H1 (cell line): ENCODE results near the gene TMEM63C. TPM values are rescaled to one million over a fixed set of nuclear protein-coding genes. Genes with fewer than 3 reads are reported as not detected.

Source experiments
- CTCF ChIA-PET: fragments of 300-600 bp; sonication (Branson Sonifier 250); formaldehyde crosslinking; loops from one replicate; lab custom pipeline; 2021; ENCODE audit not compliant: partially characterized antibody; lab: Charles Lee
- POLR2A ChIA-PET: fragments of 300-600 bp; sonication (Branson Sonifier 250); formaldehyde crosslinking; loops from one replicate; lab custom pipeline; 2021; ENCODE audit warnings: inconsistent platforms; ENCODE audit not compliant: partially characterized antibody; lab: Charles Lee
- DNase-seq, 2 experiments: peaks; one replicate each; pipeline versions ENCODE4 v3.0.0 to v3.0.0-alpha.2; 2010 to 2022; ENCODE audit warnings: low spot score in 2 of 2, low read depth in 1 of 2, mixed read lengths in 1 of 2
- FAIRE-seq: peaks from 2 replicates; lab custom pipeline; 2011; peaks lifted over from hg19 to GRCh38; lab: Jason Lieb, UNC
- H2AFZ ChIP-seq: 2 replicates; pipeline ENCODE4 v1.8.1; 2012; ENCODE audit warnings: low read length, inconsistent platforms
- H2AK5ac ChIP-seq: 2 replicates; pipeline ENCODE4 v1.6.1; 2013; ENCODE audit warnings: low read depth, low read length
- H2BK120ac ChIP-seq: replicated peaks from 2 replicates; pipeline ENCODE3; 2013; ENCODE audit warnings: low read depth, low read length, inconsistent platforms
- H2BK12ac ChIP-seq: 2 replicates; pipeline ENCODE4 v1.6.1; 2013; ENCODE audit warnings: low read depth, low read length
- H2BK15ac ChIP-seq: 2 replicates; pipeline ENCODE4 v1.6.1; 2013; ENCODE audit warnings: low read length
- H2BK20ac ChIP-seq: 2 replicates; pipeline ENCODE4 v1.6.1; 2013; ENCODE audit warnings: low read length
- H2BK5ac ChIP-seq: 2 replicates; pipeline ENCODE4 v1.6.1; 2013; ENCODE audit warnings: low read depth, low read length
- H3K14ac ChIP-seq: 2 replicates; pipeline ENCODE4 v1.6.1; 2013; ENCODE audit warnings: inconsistent platforms; ENCODE audit not compliant: insufficient read length
- H3K18ac ChIP-seq: 2 replicates; pipeline ENCODE4 v1.6.1; 2013; ENCODE audit warnings: low read length; ENCODE audit errors: extremely low read depth
- H3K23ac ChIP-seq: 2 replicates; pipeline ENCODE4 v1.6.1; 2013; ENCODE audit warnings: inconsistent platforms; ENCODE audit not compliant: insufficient read length
- H3K23me2 ChIP-seq: 2 replicates; pipeline ENCODE4 v1.6.1; 2013; ENCODE audit warnings: low read depth, low read length
- H3K27ac ChIP-seq: 2 replicates; pipeline ENCODE4 v1.6.1; 2011; ENCODE audit warnings: low read depth, low read length, inconsistent platforms
- H3K27me3 ChIP-seq, 4 experiments: replicated peaks in 1 of 4; 1 replicate in 1 of 4; 2 replicates in 3 of 4; pipeline versions ENCODE4 v1.6.1 to v1.8.1; 2011 to 2013; ENCODE audit warnings: low read length in 3 of 4, mild to moderate bottlenecking in 3 of 4, inconsistent platforms in 2 of 4, mixed read lengths in 2 of 4, moderate library complexity in 1 of 4; ENCODE audit not compliant: control insufficient read depth in 3 of 4, insufficient read depth in 3 of 4; ENCODE audit errors: extremely low read depth in 1 of 4
- H3K36me3 ChIP-seq, 4 experiments: 2 replicates each; pipeline versions ENCODE4 v1.6.1 to v1.8.1; 2011 to 2013; ENCODE audit warnings: mild to moderate bottlenecking in 4 of 4, low read length in 3 of 4, moderate library complexity in 2 of 4, control low read depth in 1 of 4, inconsistent platforms in 1 of 4; ENCODE audit not compliant: insufficient read depth in 4 of 4, control insufficient read depth in 2 of 4
- H3K4ac ChIP-seq: replicated peaks from 2 replicates; pipeline ENCODE3; 2013; ENCODE audit warnings: low read length, low read depth, mixed read lengths, inconsistent platforms; ENCODE audit not compliant: insufficient read length
- H3K4me1 ChIP-seq, 4 experiments: replicated peaks in 1 of 4; 1 replicate in 1 of 4; 2 replicates in 3 of 4; pipeline versions ENCODE4 v1.6.1 to v1.8.1; 2011 to 2013; ENCODE audit warnings: low read length in 3 of 4, inconsistent platforms in 2 of 4, mixed read lengths in 1 of 4; ENCODE audit not compliant: insufficient read depth in 4 of 4, control insufficient read depth in 3 of 4
- H3K4me2 ChIP-seq, 2 experiments: 2 replicates each; pipeline versions ENCODE4 v1.6.1 to v1.8.1; 2011 to 2013; ENCODE audit warnings: low read depth in 2 of 2, low read length in 2 of 2, control low read depth in 1 of 2, inconsistent platforms in 1 of 2, mild to moderate bottlenecking in 1 of 2; ENCODE audit not compliant: insufficient read depth in 1 of 2
- H3K4me3 ChIP-seq, 4 experiments: fragments of 200-600, 300-600 bp in 1 of 4; sonication (generic), shearing (Covaris generic), sonication (Bioruptor Twin) in 1 of 4; 2 replicates each; pipeline versions ENCODE4 v1.5.1 to v1.8.1; 2011 to 2016; ENCODE audit warnings: low read length in 4 of 4, low read depth in 3 of 4, control low read depth in 2 of 4, inconsistent platforms in 2 of 4, mild to moderate bottlenecking in 2 of 4, mixed read lengths in 1 of 4, moderate library complexity in 1 of 4; ENCODE audit not compliant: insufficient read depth in 2 of 4; ENCODE audit errors: extremely low read depth in 1 of 4
- H3K56ac ChIP-seq: replicated peaks from 2 replicates; pipeline ENCODE3; 2013; ENCODE audit warnings: low read depth, mild to moderate bottlenecking, mixed read lengths, low read length, inconsistent platforms; ENCODE audit not compliant: insufficient read length
- H3K79me1 ChIP-seq: 2 replicates; pipeline ENCODE4 v1.6.1; 2013; ENCODE audit warnings: low read depth, low read length, control low read depth
- H3K79me2 ChIP-seq, 2 experiments: 2 replicates each; pipeline versions ENCODE4 v1.6.1 to v1.8.1; 2012 to 2013; ENCODE audit warnings: low read length in 2 of 2, mild to moderate bottlenecking in 2 of 2, inconsistent platforms in 1 of 2; ENCODE audit not compliant: insufficient read depth in 2 of 2, control insufficient read depth in 1 of 2
- H3K9ac ChIP-seq, 4 experiments: replicated peaks in 1 of 4; 1 replicate in 1 of 4; 2 replicates in 3 of 4; pipeline versions ENCODE4 v1.6.1 to v1.8.1; 2011 to 2013; ENCODE audit warnings: low read depth in 3 of 4, low read length in 3 of 4, control low read depth in 2 of 4, mild to moderate bottlenecking in 2 of 4, moderate library complexity in 2 of 4, inconsistent platforms in 1 of 4; ENCODE audit errors: extremely low read depth in 1 of 4
- H3K9me3 ChIP-seq, 2 experiments: 2 replicates each; pipeline versions ENCODE4 v1.6.1 to v1.8.1; 2012 to 2013; ENCODE audit warnings: mild to moderate bottlenecking in 2 of 2, moderate library complexity in 2 of 2, control low read depth in 1 of 2, inconsistent platforms in 1 of 2, low read depth in 1 of 2, low read length in 1 of 2, mixed read lengths in 1 of 2; ENCODE audit not compliant: insufficient read depth in 2 of 2
- H4K20me1 ChIP-seq, 2 experiments: replicated peaks in 1 of 2; 2 replicates each; pipeline versions ENCODE3 to v1.8.1; 2011 to 2013; ENCODE audit warnings: inconsistent platforms in 2 of 2, low read length in 2 of 2, mild to moderate bottlenecking in 1 of 2; ENCODE audit not compliant: insufficient read depth in 2 of 2, control insufficient read depth in 1 of 2
- H4K5ac ChIP-seq: 2 replicates; pipeline ENCODE4 v1.6.1; 2013; ENCODE audit warnings: low read length, low read depth, mixed read lengths, inconsistent platforms; ENCODE audit not compliant: insufficient read length
- H4K8ac ChIP-seq: 2 replicates; pipeline ENCODE4 v1.8.0; 2013; ENCODE audit warnings: mild to moderate bottlenecking, moderate library complexity, low read length, inconsistent platforms; ENCODE audit not compliant: insufficient read depth; ENCODE audit errors: extremely low read depth
- H4K91ac ChIP-seq: replicated peaks from 2 replicates; pipeline ENCODE3; 2013; ENCODE audit warnings: low read length, mixed read lengths, inconsistent platforms; ENCODE audit not compliant: insufficient read length
- BACH1 ChIP-seq: IDR thresholded peaks from 2 replicates; pipeline ENCODE4 v1.6.1; 2012; ENCODE audit warnings: low read length, improper control_type of control experiment
- BCL11A ChIP-seq, 2 experiments: IDR thresholded peaks; one replicate each; pipeline ENCODE4 v1.6.1; 2011; ENCODE audit warnings: low read depth in 2 of 2, low read length in 2 of 2, mild to moderate bottlenecking in 2 of 2
- HDAC6 ChIP-seq: IDR thresholded peaks from one replicate; pipeline ENCODE4 v1.7.1; 2012; ENCODE audit warnings: low read depth, mild to moderate bottlenecking, inconsistent platforms, low read length, moderate library complexity
- RAD21 ChIP-seq, 2 experiments: IDR thresholded peaks in 1 of 2; conservative IDR thresholded peaks in 1 of 2; 2 replicates each; pipeline ENCODE4 v1.6.1; 2011; ENCODE audit warnings: low read depth in 2 of 2, low read length in 2 of 2, improper control_type of control experiment in 1 of 2, inconsistent platforms in 1 of 2, mild to moderate bottlenecking in 1 of 2, moderate library complexity in 1 of 2
- RBBP5 ChIP-seq: IDR thresholded peaks from 2 replicates; pipeline ENCODE4 v1.7.1; 2012; ENCODE audit warnings: low read depth, mild to moderate bottlenecking, inconsistent platforms, low read length, moderate library complexity, borderline replicate concordance
- SAP30 ChIP-seq: fragments of 300-600 bp; sonication (generic); IDR thresholded peaks from 2 replicates; pipeline ENCODE4 v1.7.1; 2012; ENCODE audit warnings: low read length, moderate library complexity, mild to moderate bottlenecking, inconsistent platforms; ENCODE audit not compliant: insufficient read depth, insufficient replicate concordance
- TCF12 ChIP-seq: IDR thresholded peaks from 2 replicates; pipeline ENCODE4 v1.6.1; 2011; ENCODE audit warnings: low read depth, mild to moderate bottlenecking, low read length
- WGBS, 2 experiments: shearing (Covaris generic) in 1 of 2; methylation state at CpG; one replicate each; pipeline versions ENCODE4 v1.1.6 to v1.1.7; 2013 to 2015; ENCODE audit warnings: low lambda C conversion rate in 2 of 2, mixed read lengths in 2 of 2, inconsistent platforms in 1 of 2, low coverage in 1 of 2, missing lambda C conversion rate in 1 of 2; ENCODE audit not compliant: insufficient replicate concordance in 2 of 2, insufficient coverage in 1 of 2, insufficient read length in 1 of 2; ENCODE audit errors: extremely low coverage in 1 of 2, missing lambda C conversion rate in 1 of 2; 5-methylcytosine and 5-hydroxymethylcytosine counted together
- polyA plus RNA-seq, 7 experiments: library from polyadenylated mRNA; depleted of rRNA in 3 of 7; stranded (reverse) in 5 of 7; unstranded in 2 of 7; fragments of >200 nt in 5 of 7; fragments of 200-250 nt in 2 of 7; gene quantifications; 1 replicate in 5 of 7; 2 replicates in 1 of 7; 4 replicates in 1 of 7; pipeline versions ENCODE4 v1.2.1 to v1.2.3, GENCODE V29; 2011 to 2013; ENCODE audit warnings: missing spikeins in 2 of 7, mixed read lengths in 2 of 7
- total RNA-seq: library from RNA; stranded (reverse); fragmentation: NEBNext Ultra II Directional; extraction: Animal tissue kit (Norgen Biotek cat#: 25700); gene quantifications from 2 replicates; pipeline ENCODE4 v1.2.1, GENCODE V29; 2021

TMEM63C gene
- total and polyA plus RNA-seq, 2 of the 8 experiments (the other 6 are each of a cell fraction or from before 2014, with no cell fraction given): 3.0 to 7.6 TPM

GRCh38 chr14:77257700-77258099 lies 76.1 kb downstream of the TMEM63C start:
- no peak overlapping the region for H3K23ac ChIP-seq
- no peaks in the 10 kb centered on the region for H3K36me3 ChIP-seq
- no peak overlapping the region for H4K5ac ChIP-seq
- TF ChIP-seq BCL11A (IDR thresholded peaks at IDR 0.05; ENCODE audit: low read depth in 2 of 2, low read length in 2 of 2): no peak
- no peak for TF ChIP-seq TCF12
- TF ChIP-seq SAP30: no peak
- no peak for TF ChIP-seq BACH1
- no peak for TF ChIP-seq RBBP5
- no peak for TF ChIP-seq RAD21 (IDR thresholded peaks at IDR 0.05 in 1 of 2, conservative IDR thresholded peaks at IDR 0.05 in 1 of 2; ENCODE audit: low read depth in 2 of 2, low read length in 2 of 2)
- TF ChIP-seq HDAC6: no peak
- no peaks in the 10 kb centered on the region for H3K79me1 ChIP-seq
- no peak for DNase-seq
- H3K9ac ChIP-seq: no peak overlapping the region
- H2BK12ac ChIP-seq: no peak overlapping the region
- H3K14ac ChIP-seq: no peak overlapping the region
- H4K20me1 ChIP-seq: no peaks in the 10 kb centered on the region
- no peak overlapping the region for H4K91ac ChIP-seq
- no peak overlapping the region for H3K4me2 ChIP-seq
- no peak overlapping the region for H3K4me3 ChIP-seq
- H4K8ac ChIP-seq: no peak overlapping the region
- no peak overlapping the region for H2AFZ ChIP-seq
- H3K23me2 ChIP-seq: no peaks in the 10 kb centered on the region
- H2BK20ac ChIP-seq: no peak overlapping the region
- H2BK5ac ChIP-seq: no peak overlapping the region
- FAIRE-seq: no peak
- H2AK5ac ChIP-seq: no peak overlapping the region
- ChIA-PET POLR2A (interaction anchor here (0.7 kb wide), 1 partner anchor 10 kb away, joined by 3 read pairs; no protein-coding TSS in a partner anchor), CTCF (interaction anchor here (0.6 to 1.3 kb wide), 4 partner anchors 12 to 57 kb away, joined by 3 to 5 read pairs (median 4); no protein-coding TSS in a partner anchor)
- no peak overlapping the region for H3K27ac ChIP-seq
- no peak overlapping the region for H3K18ac ChIP-seq
- H2BK15ac ChIP-seq: no peak overlapping the region
- H3K4me1 ChIP-seq: peaks cover 0 to 4% (median 0%) of the 10 kb centered on the region in 4 experiments; a peak in 1 of 7 replicates
- H3K27me3 ChIP-seq: no peaks in the 10 kb centered on the region
- 92% methylated on average over 10 of the region's 10 CpGs; no CpG with 5 or more reads in 1 of the 2 experiments for WGBS, 2 experiments
- no peak overlapping the region for H3K56ac ChIP-seq
- no peaks in the 10 kb centered on the region for H3K79me2 ChIP-seq
- no peak overlapping the region for H2BK120ac ChIP-seq
- no peaks in the 10 kb centered on the region for H3K9me3 ChIP-seq
- H3K4ac ChIP-seq: no peak overlapping the region
